Stimulated activated naive CD8-positive, alpha-beta T cell treated with anti-CD3 and anti-CD28 coated beads, Interleukin-15, amount 100 ng/mL, for 72 hours (primary cell): ENCODE data around the gene CCNJ.
A peak's percentile ranks its signal among the peaks of the same experiment; 100 is the strongest.
"Not testable (repeated sequence)": the region's sequence is repeated elsewhere in the genome, so short reads cannot be mapped to it uniquely, and the experiment has no call there.

Experiments used
- ATAC-seq: fragments of 150-1000 bp; cut with Tn5 transposase; 2 replicates; pipeline ENCODE4 v1.10.0; 2021; ENCODE audit warnings: mild to moderate bottlenecking, moderate library complexity
- DNase-seq, 2 donors: peaks; one replicate each; pipeline ENCODE4 v3.0.0; 2021 to 2022
- H3K27ac Mint-ChIP-seq, 2 donors: one replicate each; pipeline ENCODE4 v1.8.0; 2022; ENCODE audit warnings: mild to moderate bottlenecking in 2 of 2, mixed read lengths in 2 of 2, moderate library complexity in 2 of 2
- H3K27me3 Mint-ChIP-seq: one replicate; pipeline ENCODE4 v1.8.0; 2022; ENCODE audit warnings: mixed read lengths
- H3K4me1 Mint-ChIP-seq: one replicate; pipeline ENCODE4 v1.8.0; 2022; ENCODE audit warnings: mild to moderate bottlenecking, mixed read lengths
- H3K4me3 Mint-ChIP-seq, 2 donors: one replicate each; pipeline ENCODE4 v1.8.0; 2022; ENCODE audit warnings: mild to moderate bottlenecking in 2 of 2, mixed read lengths in 2 of 2, moderate library complexity in 1 of 2
- H3K9me3 Mint-ChIP-seq, 2 donors: one replicate each; pipeline ENCODE4 v1.8.0; 2022; ENCODE audit warnings: mixed read lengths in 2 of 2

Gene CCNJ

DNA sequence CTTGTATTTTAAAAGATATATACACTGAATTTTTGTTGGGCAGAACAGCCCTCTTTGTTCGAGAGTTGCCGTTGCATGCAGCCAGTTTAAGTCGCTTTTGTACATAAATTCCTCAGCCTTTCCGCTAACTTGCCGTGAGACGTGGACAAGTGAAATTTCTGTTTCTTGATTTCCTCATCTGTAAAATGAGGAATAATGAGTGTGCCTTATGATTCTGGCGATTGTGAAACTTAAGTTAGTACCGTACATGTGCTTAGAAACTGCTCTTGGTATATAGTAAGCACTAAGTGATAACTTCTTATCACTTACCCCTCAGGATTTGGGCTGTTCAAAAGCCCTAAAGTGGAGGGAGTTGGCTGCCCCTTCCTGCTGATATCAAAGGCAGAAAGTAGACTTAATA lies 1.4 kb downstream of the CCNJ start:
- Mint-ChIP-seq H3K4me1 (peaks cover 51% of the 10 kb centered on the region), H3K27ac (peak overlapping the region in 1 of 2 donors; percentile 8), H3K9me3 (no peaks in the 10 kb centered on the region), H3K4me3 (peak overlapping the region; percentile 89 to 99), H3K27me3 (no peaks in the 10 kb centered on the region)
- DNase-seq (no peak), ATAC-seq (no peak)

DNA sequence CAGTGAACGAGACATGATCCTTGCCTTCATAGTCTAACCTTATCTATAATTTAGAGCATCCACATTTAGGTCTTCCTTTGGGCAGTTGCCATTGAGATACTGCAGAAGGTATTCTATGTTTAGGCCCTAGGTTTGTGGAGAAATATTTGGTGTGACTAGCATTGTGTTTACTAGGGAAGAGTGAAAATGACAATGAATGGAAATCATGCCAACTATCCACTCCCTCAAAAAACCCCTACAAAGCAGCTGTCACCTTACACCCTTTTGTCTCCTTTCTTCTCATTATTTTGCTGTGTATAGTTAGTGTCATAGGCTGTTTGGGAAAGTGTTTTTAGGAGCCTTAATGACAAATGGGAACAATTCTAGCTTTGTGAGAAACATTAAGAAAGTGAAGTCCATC lies 3.2 kb downstream of the CCNJ start:
- DNase-seq (no peak), ATAC-seq (no peak)
- Mint-ChIP-seq H3K4me3 (no peak overlapping the region), H3K27ac (no peak overlapping the region), H3K4me1 (peaks cover 53% of the 10 kb centered on the region), H3K27me3 (no peaks in the 10 kb centered on the region), H3K9me3 (no peaks in the 10 kb centered on the region)

- Mint-ChIP-seq H3K9me3 (no peaks in the 10 kb centered on the region), H3K4me3 (no peak overlapping the region), H3K27me3 (no peaks in the 10 kb centered on the region), H3K27ac (no peak overlapping the region), H3K4me1 (peaks cover 59% of the 10 kb centered on the region)
- DNase-seq (no peak), ATAC-seq (no peak)
These were observed 3.7 kb downstream of the CCNJ start for GRCh38 chr10:96047004-96047649.

GRCh38 chr10:96047925-96048324 lies 4.5 kb downstream of the CCNJ start:
- ATAC-seq, H3K9me3 Mint-ChIP-seq: not testable (repeated sequence)

GRCh38 chr10:96049340-96049739 lies 6.0 kb downstream of the CCNJ start:
- ATAC-seq (no peak), DNase-seq (no peak)
- Mint-ChIP-seq H3K4me3 (no peak overlapping the region), H3K4me1 (peaks cover 59% of the 10 kb centered on the region), H3K27me3 (no peaks in the 10 kb centered on the region), H3K9me3 (no peaks in the 10 kb centered on the region), H3K27ac (peak overlapping the region in 1 of 2 donors; percentile 86)

More at GRCh38 chr10:96047925-96048324, 4.5 kb downstream of the CCNJ start:
- not testable (repeated sequence) for H3K4me3 Mint-ChIP-seq, DNase-seq, H3K27ac Mint-ChIP-seq, H3K27me3 Mint-ChIP-seq
- peaks cover 59% of the 10 kb centered on the region for H3K4me1 Mint-ChIP-seq

DNA sequence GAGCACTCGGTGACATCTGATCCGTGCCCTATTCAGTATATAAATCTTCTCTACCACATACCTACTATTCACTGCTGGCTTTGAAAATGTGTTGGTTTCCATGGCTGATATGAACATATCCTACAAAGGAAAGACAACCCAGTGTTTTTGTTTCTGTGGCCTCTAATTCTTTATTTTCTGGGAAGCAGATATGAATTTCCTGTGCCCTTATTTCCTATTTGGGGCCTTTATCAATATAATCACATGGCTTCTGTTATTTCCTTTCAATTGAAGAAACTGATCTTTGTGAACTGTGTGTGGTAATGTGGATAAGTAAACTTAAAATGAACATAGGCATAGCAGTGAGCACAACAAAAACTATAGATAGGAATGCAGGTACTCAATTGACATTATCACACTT lies 10.6 kb downstream of the CCNJ start:
- ATAC-seq (no peak), DNase-seq (no peak)
- Mint-ChIP-seq H3K9me3 (no peaks in the 10 kb centered on the region), H3K4me1 (peaks cover 34% of the 10 kb centered on the region), H3K27me3 (no peaks in the 10 kb centered on the region), H3K4me3 (no peak overlapping the region), H3K27ac (no peak overlapping the region)

DNA sequence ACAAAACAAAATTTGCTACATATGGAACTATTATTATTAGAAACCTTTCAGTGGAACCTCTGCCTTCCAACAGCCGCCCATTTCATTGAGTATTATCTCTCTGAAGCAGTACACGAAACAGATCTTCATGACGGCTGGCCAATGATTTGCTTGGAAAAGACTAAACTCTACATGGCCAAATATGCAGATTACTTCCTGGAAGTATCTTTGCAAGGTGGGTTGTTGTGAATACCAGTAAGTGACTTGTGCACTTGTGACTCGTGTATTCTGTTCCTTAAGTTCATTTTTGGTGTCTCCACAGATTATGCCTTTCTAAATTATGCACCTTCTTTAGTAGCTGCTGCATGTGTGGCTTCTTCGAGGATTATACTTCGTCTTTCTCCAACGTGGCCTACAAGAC lies 13.4 kb downstream of the CCNJ start:
- ATAC-seq (no peak), DNase-seq (no peak)
- no peaks in the 10 kb centered on the region for H3K27me3 Mint-ChIP-seq
- H3K4me3 Mint-ChIP-seq = no peak overlapping the region
- H3K27ac Mint-ChIP-seq = peak overlapping the region in 1 of 2 donors; percentile 12
- H3K4me1 Mint-ChIP-seq = peaks cover 23% of the 10 kb centered on the region
- H3K9me3 Mint-ChIP-seq = no peaks in the 10 kb centered on the region

- Mint-ChIP-seq H3K4me3 (no peak overlapping the region), H3K9me3 (no peaks in the 10 kb centered on the region), H3K27me3 (no peaks in the 10 kb centered on the region), H3K4me1 (peaks cover 40% of the 10 kb centered on the region), H3K27ac (no peak overlapping the region)
- ATAC-seq (no peak), DNase-seq (no peak)
These were observed 17.8 kb downstream of the CCNJ start for GRCh38 chr10:96061232-96061631.

GRCh38 chr10:96072674-96073073 lies 29.3 kb downstream of the CCNJ start:
- Mint-ChIP-seq H3K27me3 (no peaks in the 10 kb centered on the region), H3K27ac (no peak overlapping the region)
- ATAC-seq = no peak

DNA sequence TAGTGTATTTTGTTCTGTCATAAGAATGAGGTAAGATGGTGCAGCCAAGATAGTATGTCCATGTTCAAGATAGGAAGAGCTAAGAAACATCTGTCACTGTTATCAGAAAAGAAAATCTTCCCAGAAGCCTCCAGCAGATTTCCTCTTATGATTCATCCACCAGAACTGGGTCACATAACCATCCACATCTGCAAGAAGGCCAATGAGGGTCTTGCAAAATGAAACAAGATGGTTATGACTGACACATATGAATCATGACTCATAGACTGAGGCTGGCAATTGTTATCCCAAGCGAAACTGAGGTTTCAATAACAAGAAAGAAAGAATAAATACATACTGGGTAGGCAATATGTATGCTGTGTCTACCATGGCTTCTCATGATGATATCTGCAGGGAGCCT lies 30.3 kb downstream of the CCNJ start:
- DNase-seq (peak in 1 of 2 donors; percentile 31), ATAC-seq (peak; percentile 98)
- H3K27me3 Mint-ChIP-seq = no peaks in the 10 kb centered on the region
- no peaks in the 10 kb centered on the region for H3K9me3 Mint-ChIP-seq
- peak overlapping the region in 1 of 2 donors; percentile 2 for H3K27ac Mint-ChIP-seq
- H3K4me1 Mint-ChIP-seq = peaks cover 24% of the 10 kb centered on the region
- peak overlapping the region in 1 of 2 donors; percentile 57 for H3K4me3 Mint-ChIP-seq

More at GRCh38 chr10:96072674-96073073, 29.3 kb downstream of the CCNJ start:
- H3K9me3 Mint-ChIP-seq = no peaks in the 10 kb centered on the region
- H3K4me1 Mint-ChIP-seq = peaks cover 24% of the 10 kb centered on the region
- no peak overlapping the region for H3K4me3 Mint-ChIP-seq
- no peak for DNase-seq

DNA sequence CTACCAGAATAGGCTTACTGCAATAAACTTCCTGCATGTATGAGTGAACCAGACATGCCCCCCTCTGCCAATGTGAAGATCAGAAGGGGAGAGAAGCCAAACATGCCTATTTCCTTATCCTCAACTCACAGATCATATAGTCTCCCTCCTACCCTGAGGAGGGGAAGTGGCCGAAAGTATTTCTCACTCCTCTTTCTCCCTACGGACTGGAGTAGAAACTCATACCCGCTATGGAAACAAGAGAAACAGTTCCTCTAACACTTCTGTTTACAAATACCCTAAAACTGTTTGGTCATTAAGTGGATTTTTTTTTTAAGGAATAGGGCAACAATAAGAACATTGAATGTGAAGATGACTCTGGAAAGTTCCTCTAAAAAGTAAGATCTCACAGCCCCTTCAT lies 31.4 kb downstream of the CCNJ start:
- DNase-seq (no peak), ATAC-seq (no peak)
- H3K4me3 Mint-ChIP-seq = no peak overlapping the region
- no peaks in the 10 kb centered on the region for H3K9me3 Mint-ChIP-seq
- no peaks in the 10 kb centered on the region for H3K27me3 Mint-ChIP-seq
- H3K4me1 Mint-ChIP-seq = peaks cover 24% of the 10 kb centered on the region
- no peak overlapping the region for H3K27ac Mint-ChIP-seq

DNA sequence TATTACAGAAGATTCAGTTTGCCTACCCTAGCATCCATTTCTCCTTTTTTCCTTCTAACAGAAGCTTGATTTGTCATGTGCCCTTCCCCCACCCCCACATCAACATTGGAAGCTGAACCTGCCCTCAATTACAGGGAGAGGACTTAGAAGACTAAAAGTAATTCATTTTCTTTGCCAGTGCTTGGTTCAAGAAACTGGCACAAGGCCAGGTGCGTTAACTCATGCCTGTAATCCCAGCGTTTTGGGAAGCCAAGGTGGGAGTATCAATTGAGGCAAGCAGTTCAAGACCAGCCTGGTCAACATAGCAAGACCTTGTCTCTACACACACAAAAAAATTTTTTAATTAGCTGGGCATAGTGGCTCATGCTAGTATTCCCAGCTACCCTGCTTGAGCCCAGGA lies 32.6 kb downstream of the CCNJ start:
- ATAC-seq (no peak), DNase-seq (no peak)
- Mint-ChIP-seq H3K27me3 (no peaks in the 10 kb centered on the region), H3K27ac (no peak overlapping the region), H3K4me1 (peaks cover 24% of the 10 kb centered on the region), H3K9me3 (no peaks in the 10 kb centered on the region), H3K4me3 (no peak overlapping the region)

GRCh38 chr10:96077156-96077555 lies 33.8 kb downstream of the CCNJ start:
- Mint-ChIP-seq H3K27ac (no peak overlapping the region), H3K27me3 (no peaks in the 10 kb centered on the region), H3K4me3 (no peak overlapping the region), H3K9me3 (no peaks in the 10 kb centered on the region), H3K4me1 (peaks cover 24% of the 10 kb centered on the region)
- ATAC-seq (no peak), DNase-seq (no peak)

GRCh38 chr10:96082153-96082552 lies 38.8 kb downstream of the CCNJ start:
- H3K4me3 Mint-ChIP-seq = no peak overlapping the region
- H3K9me3 Mint-ChIP-seq = no peaks in the 10 kb centered on the region
- H3K4me1 Mint-ChIP-seq = no peaks in the 10 kb centered on the region
- no peaks in the 10 kb centered on the region for H3K27me3 Mint-ChIP-seq
- H3K27ac Mint-ChIP-seq = no peak overlapping the region
- DNase-seq (no peak), ATAC-seq (peak; percentile 42)

- no peak overlapping the region for H3K4me3 Mint-ChIP-seq
These were observed 39.4 kb downstream of the CCNJ start for GRCh38 chr10:96082748-96083147.

GRCh38 chr10:96089116-96089515 lies 45.7 kb downstream of the CCNJ start:
- H3K9me3 Mint-ChIP-seq = peaks cover 0 to 4% of the 10 kb centered on the region in 2 donors
- H3K4me3 Mint-ChIP-seq = peak overlapping the region; percentile 81 to 91
- H3K27me3 Mint-ChIP-seq = peaks cover 23% of the 10 kb centered on the region
- peaks cover 5% of the 10 kb centered on the region for H3K4me1 Mint-ChIP-seq
- ATAC-seq = no peak
- peak overlapping the region in 1 of 2 donors; percentile 97 for H3K27ac Mint-ChIP-seq
- no peak for DNase-seq

More at GRCh38 chr10:96082748-96083147, 39.4 kb downstream of the CCNJ start:
- DNase-seq = no peak
- no peaks in the 10 kb centered on the region for H3K4me1 Mint-ChIP-seq
- ATAC-seq = no peak
- no peaks in the 10 kb centered on the region for H3K9me3 Mint-ChIP-seq
- no peak overlapping the region for H3K27ac Mint-ChIP-seq
- no peaks in the 10 kb centered on the region for H3K27me3 Mint-ChIP-seq
